Fibroblast of lung (primary cell): ENCODE data around the gene TLE5. TPM values are rescaled to one million over a fixed set of nuclear protein-coding genes. Genes with fewer than 3 reads are reported as not detected.

Experiments
- DNase-seq, 2 donors: peaks; one replicate each; pipeline versions ENCODE4 v3.0.0 to v3.0.0-alpha.2; 2010; ENCODE audit warnings: low read depth in 2 of 2
- H2AFZ ChIP-seq: 2 replicates; pipeline ENCODE4 v1.5.1; 2012; ENCODE audit warnings: low read length, control low read depth, inconsistent platforms
- H3K27ac ChIP-seq: 2 replicates; pipeline ENCODE4 v1.5.1; 2011; ENCODE audit warnings: low read length, control low read depth; ENCODE audit not compliant: insufficient read depth
- H3K27me3 ChIP-seq: 2 replicates; pipeline ENCODE4 v1.5.1; 2011; ENCODE audit warnings: mild to moderate bottlenecking, low read length; ENCODE audit not compliant: control insufficient read depth, insufficient read depth
- H3K36me3 ChIP-seq: 2 replicates; pipeline ENCODE4 v1.5.1; 2011; ENCODE audit warnings: low read length; ENCODE audit not compliant: control insufficient read depth, insufficient read depth
- H3K4me1 ChIP-seq: 2 replicates; pipeline ENCODE4 v1.5.1; 2011; ENCODE audit warnings: low read length; ENCODE audit not compliant: control insufficient read depth, insufficient read depth; ENCODE audit errors: extremely low read depth
- H3K4me2 ChIP-seq: 2 replicates; pipeline ENCODE4 v1.5.1; 2011; ENCODE audit warnings: low read length, control low read depth; ENCODE audit not compliant: insufficient read depth; ENCODE audit errors: extremely low read depth
- H3K4me3 ChIP-seq, 4 experiments: fragments of 200-600 bp in 1 of 4; sonication (generic) in 1 of 4; replicated peaks in 1 of 4; 2 replicates each; pipeline ENCODE4 v1.5.1; 2011 to 2016; ENCODE audit warnings: low read length in 4 of 4, low read depth in 3 of 4, mild to moderate bottlenecking in 3 of 4, control low read depth in 2 of 4, inconsistent platforms in 1 of 4, mixed read lengths in 1 of 4; ENCODE audit not compliant: insufficient read depth in 1 of 4; ENCODE audit errors: control extremely low read depth in 1 of 4
- H3K79me2 ChIP-seq: 2 replicates; pipeline ENCODE4 v1.5.1; 2012; ENCODE audit warnings: mild to moderate bottlenecking, low read length, inconsistent platforms; ENCODE audit not compliant: control insufficient read depth, insufficient read depth
- H3K9ac ChIP-seq: 2 replicates; pipeline ENCODE4 v1.5.1; 2011; ENCODE audit warnings: mild to moderate bottlenecking, low read length, control low read depth; ENCODE audit not compliant: insufficient read depth
- H3K9me3 ChIP-seq: 2 replicates; pipeline ENCODE4 v1.5.1; 2012; ENCODE audit warnings: low read depth, low read length; ENCODE audit not compliant: control insufficient read depth, insufficient read depth
- H4K20me1 ChIP-seq: 2 replicates; pipeline ENCODE4 v1.5.1; 2011; ENCODE audit warnings: low read length; ENCODE audit not compliant: control insufficient read depth, insufficient read depth; ENCODE audit errors: extremely low read depth
- EZH2 ChIP-seq: IDR thresholded peaks from 2 replicates; pipeline ENCODE4 v1.5.1; 2012; ENCODE audit warnings: low read length, control low read depth, mild to moderate bottlenecking; ENCODE audit errors: missing control alignments
- polyA plus RNA-seq, 2 donors: library from polyadenylated mRNA; depleted of rRNA in 1 of 2; stranded (reverse) in 1 of 2; unstranded in 1 of 2; fragments of >200 nt; gene quantifications; 2 replicates each; pipeline ENCODE4 v1.2.1, GENCODE V29; 2011 to 2012; ENCODE audit warnings: missing spikeins in 1 of 2
- total RNA-seq: library from RNA; depleted of rRNA; stranded (reverse); fragments of >200 nt; gene quantifications from 2 replicates; pipeline ENCODE4 v1.2.1, GENCODE V29; 2014
- TF ChIP-seq, protein P1 (sequence below), 2 donors: IDR thresholded peaks in 1 of 2; conservative IDR thresholded peaks in 1 of 2; 1 replicate in 1 of 2; 2 replicates in 1 of 2; pipeline ENCODE4 v1.5.1; 2011 to 2012; ENCODE audit warnings: low read length in 2 of 2, control low read depth in 1 of 2, inconsistent platforms in 1 of 2, low read depth in 1 of 2, mild to moderate bottlenecking in 1 of 2

TLE5 gene
- total and polyA plus RNA-seq, 2 donors (not counting 1 experiment from before 2014, with no cell fraction given): 173 to 319 TPM

DNA sequence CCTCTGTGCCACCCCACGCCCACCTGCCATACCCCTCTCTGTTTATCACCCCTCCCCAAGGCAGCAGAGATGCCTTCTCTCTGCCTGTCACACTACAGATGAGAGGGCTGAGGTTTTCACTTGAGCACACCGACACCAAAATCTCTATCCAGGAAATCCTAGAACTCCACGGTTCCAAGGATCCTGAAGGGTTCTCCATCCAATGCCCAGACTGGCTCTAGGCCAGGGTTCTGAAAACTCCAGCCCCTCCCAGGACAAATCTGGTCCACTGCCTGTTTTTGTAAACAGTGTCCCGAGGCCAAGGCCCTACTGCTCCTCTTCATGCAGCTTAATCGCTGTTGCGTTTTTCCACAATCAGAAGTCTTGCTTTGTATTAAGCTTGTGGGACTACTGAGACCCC lies 53.3 kb downstream of the TLE5 start:
- Histone ChIP-seq H3K4me1 (no peaks in the 10 kb centered on the region), H3K27me3 (no peaks in the 10 kb centered on the region), H3K36me3 (no peaks in the 10 kb centered on the region), H3K79me2 (no peaks in the 10 kb centered on the region), H4K20me1 (no peaks in the 10 kb centered on the region), H3K9me3 (no peaks in the 10 kb centered on the region), H3K27ac (no peak overlapping the region), H2AFZ (no peak overlapping the region), H3K9ac (no peak overlapping the region), H3K4me3 (no peak overlapping the region), H3K4me2 (no peak overlapping the region)
- DNase-seq: no peak
- TF ChIP-seq, protein P1, sequence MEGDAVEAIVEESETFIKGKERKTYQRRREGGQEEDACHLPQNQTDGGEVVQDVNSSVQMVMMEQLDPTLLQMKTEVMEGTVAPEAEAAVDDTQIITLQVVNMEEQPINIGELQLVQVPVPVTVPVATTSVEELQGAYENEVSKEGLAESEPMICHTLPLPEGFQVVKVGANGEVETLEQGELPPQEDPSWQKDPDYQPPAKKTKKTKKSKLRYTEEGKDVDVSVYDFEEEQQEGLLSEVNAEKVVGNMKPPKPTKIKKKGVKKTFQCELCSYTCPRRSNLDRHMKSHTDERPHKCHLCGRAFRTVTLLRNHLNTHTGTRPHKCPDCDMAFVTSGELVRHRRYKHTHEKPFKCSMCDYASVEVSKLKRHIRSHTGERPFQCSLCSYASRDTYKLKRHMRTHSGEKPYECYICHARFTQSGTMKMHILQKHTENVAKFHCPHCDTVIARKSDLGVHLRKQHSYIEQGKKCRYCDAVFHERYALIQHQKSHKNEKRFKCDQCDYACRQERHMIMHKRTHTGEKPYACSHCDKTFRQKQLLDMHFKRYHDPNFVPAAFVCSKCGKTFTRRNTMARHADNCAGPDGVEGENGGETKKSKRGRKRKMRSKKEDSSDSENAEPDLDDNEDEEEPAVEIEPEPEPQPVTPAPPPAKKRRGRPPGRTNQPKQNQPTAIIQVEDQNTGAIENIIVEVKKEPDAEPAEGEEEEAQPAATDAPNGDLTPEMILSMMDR (conservative IDR thresholded peaks at IDR 0.05 in 1 of 2, IDR thresholded peaks at IDR 0.05 in 1 of 2; ENCODE audit: low read depth in 1 of 2, low read length in 2 of 2): no peak
- TF ChIP-seq EZH2: no peak

DNA sequence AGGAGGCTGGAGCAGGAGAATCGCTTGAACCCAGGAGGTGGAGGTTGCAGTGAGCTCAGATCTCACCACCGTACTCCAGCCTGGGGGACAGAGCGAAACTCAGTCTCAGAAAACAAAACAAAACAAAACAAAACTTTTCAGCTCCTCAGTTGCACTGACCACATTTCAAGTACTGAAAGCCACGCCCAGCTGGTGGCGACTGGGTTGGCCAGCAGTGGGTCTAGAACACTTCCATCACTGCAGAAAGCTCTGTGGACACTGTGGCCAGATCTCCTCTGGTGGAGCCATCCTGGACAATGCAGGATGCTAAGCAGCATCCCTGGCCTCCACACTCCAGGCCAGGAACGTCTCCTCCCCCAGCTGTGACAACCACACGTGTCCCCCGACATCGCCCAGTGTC lies 54.3 kb downstream of the TLE5 start:
- no peaks in the 10 kb centered on the region for H3K27me3 ChIP-seq
- no peak for DNase-seq
- H3K4me3 ChIP-seq: no peak overlapping the region
- H3K9ac ChIP-seq: no peak overlapping the region
- H4K20me1 ChIP-seq: no peaks in the 10 kb centered on the region
- no peaks in the 10 kb centered on the region for H3K36me3 ChIP-seq
- H3K27ac ChIP-seq: no peak overlapping the region
- no peaks in the 10 kb centered on the region for H3K4me1 ChIP-seq
- H3K9me3 ChIP-seq: no peaks in the 10 kb centered on the region
- TF ChIP-seq, protein P1 (conservative IDR thresholded peaks at IDR 0.05 in 1 of 2, IDR thresholded peaks at IDR 0.05 in 1 of 2; ENCODE audit: low read depth in 1 of 2, low read length in 2 of 2): no peak
- no peak for TF ChIP-seq EZH2
- no peak overlapping the region for H3K4me2 ChIP-seq
- H2AFZ ChIP-seq: no peak overlapping the region
- H3K79me2 ChIP-seq: no peaks in the 10 kb centered on the region

DNA sequence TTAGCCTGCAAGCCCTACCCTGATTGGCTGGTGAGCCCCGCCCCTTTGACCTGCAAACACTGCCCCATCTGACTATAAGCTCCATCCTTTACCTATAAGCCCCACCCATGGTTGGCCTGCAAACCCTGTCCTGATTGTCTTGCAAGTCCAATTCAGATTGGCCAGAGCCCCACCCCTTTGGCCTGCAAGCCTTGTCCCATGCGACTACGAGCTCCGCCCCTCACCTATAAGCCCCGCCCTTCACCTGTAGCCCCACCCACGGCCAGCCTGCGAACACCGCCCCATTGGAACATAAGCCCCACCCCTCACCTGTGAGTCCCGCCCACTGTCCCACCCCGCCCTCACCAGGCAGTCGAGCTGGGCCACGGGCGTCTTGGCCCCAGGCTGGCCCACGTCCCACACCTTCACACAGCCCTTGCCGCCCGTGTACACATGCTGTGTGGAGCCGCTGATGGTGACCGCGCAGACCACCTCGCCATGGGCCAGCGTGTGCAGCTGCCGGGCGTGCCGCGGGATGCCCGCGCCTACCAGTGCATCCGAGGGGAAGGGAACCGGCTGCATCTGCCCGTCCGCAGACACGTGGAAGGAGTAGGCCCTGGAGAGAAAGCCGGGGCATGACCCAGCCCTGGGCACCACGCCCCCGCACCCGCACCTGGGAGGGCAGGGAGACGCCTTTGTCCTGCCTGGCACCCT lies 56.1 kb downstream of the TLE5 start:
- DNase-seq: no peak
- TF ChIP-seq, protein P1 (conservative IDR thresholded peaks at IDR 0.05 in 1 of 2, IDR thresholded peaks at IDR 0.05 in 1 of 2; ENCODE audit: low read depth in 1 of 2, low read length in 2 of 2): no peak
- TF ChIP-seq EZH2: no peak
- Histone ChIP-seq H3K36me3 (no peaks in the 10 kb centered on the region), H3K27ac (no peak overlapping the region), H3K4me2 (no peak overlapping the region), H3K4me1 (no peaks in the 10 kb centered on the region), H3K9ac (no peak overlapping the region), H3K9me3 (no peaks in the 10 kb centered on the region), H3K4me3 (no peak overlapping the region), H3K79me2 (no peaks in the 10 kb centered on the region), H3K27me3 (no peaks in the 10 kb centered on the region), H4K20me1 (no peaks in the 10 kb centered on the region), H2AFZ (no peak overlapping the region)
